GM10248 (cell line): ENCODE results near the gene APH1B.

Experiments used
- CTCF ChIA-PET: fragments of 300-600 bp; sonication (Branson Sonifier 250); formaldehyde crosslinking; extraction: SDS; loops from one replicate; lab custom pipeline; 2021; ENCODE audit warnings: antibody characterized with exemption; lab: Yijun Ruan, JAX
- POLR2A ChIA-PET: fragments of 350-650 bp; sonication (Branson Sonifier 250); formaldehyde crosslinking; extraction: SDS; loops from one replicate; lab custom pipeline; 2020; ENCODE audit warnings: antibody characterized with exemption; lab: Yijun Ruan, JAX
- DNase-seq: peaks from one replicate; pipeline ENCODE4 v3.0.0; 2012; ENCODE audit errors: extremely low spot score
- TF ChIP-seq, protein P1 (sequence below): IDR thresholded peaks from 2 replicates; pipeline ENCODE4 v1.5.1; 2012; ENCODE audit warnings: mild to moderate bottlenecking, low read depth; ENCODE audit errors: extremely low read depth, missing control alignments, control extremely low read depth

Gene APH1B

DNA sequence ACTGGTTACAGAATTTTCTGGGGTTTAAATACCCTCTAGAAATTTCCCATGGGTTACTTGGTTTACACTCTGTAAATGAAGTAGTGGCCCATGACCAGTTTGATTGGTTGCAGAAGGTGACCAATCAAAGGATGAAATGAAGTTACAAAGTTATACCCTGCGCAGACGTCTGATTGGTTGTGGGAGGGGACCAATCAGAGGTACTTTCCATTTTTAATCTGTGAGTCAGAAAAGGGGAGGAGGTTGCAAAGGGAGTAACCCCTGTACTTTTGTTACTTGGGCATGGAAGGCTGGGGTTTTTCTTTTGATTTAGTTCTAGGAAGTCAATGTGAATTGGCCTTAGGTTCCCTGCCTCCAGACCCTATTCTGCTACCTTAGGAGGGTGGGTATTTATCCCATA lies 18.7 kb upstream of the APH1B start:
- DNase-seq: no peak
- CTCF ChIA-PET: no interaction called here
- TF ChIP-seq, protein P1, sequence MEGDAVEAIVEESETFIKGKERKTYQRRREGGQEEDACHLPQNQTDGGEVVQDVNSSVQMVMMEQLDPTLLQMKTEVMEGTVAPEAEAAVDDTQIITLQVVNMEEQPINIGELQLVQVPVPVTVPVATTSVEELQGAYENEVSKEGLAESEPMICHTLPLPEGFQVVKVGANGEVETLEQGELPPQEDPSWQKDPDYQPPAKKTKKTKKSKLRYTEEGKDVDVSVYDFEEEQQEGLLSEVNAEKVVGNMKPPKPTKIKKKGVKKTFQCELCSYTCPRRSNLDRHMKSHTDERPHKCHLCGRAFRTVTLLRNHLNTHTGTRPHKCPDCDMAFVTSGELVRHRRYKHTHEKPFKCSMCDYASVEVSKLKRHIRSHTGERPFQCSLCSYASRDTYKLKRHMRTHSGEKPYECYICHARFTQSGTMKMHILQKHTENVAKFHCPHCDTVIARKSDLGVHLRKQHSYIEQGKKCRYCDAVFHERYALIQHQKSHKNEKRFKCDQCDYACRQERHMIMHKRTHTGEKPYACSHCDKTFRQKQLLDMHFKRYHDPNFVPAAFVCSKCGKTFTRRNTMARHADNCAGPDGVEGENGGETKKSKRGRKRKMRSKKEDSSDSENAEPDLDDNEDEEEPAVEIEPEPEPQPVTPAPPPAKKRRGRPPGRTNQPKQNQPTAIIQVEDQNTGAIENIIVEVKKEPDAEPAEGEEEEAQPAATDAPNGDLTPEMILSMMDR: no peak
- POLR2A ChIA-PET: no interaction called here

- TF ChIP-seq, protein P1: no peak
- ChIA-PET CTCF (interaction anchor here (1.5 kb wide), 1 partner anchor 14 kb away, joined by 5 read pairs; no protein-coding TSS in a partner anchor), POLR2A (no interaction called here)
- DNase-seq: no peak
Observed at GRCh38 chr15:63260791-63261190, 16.6 kb upstream of the APH1B start.

GRCh38 chr15:63261311-63261710 lies 16.1 kb upstream of the APH1B start:
- POLR2A ChIA-PET: interaction anchor here (1.4 kb wide), 1 partner anchor 65 kb away, joined by 4 read pairs; no protein-coding TSS in a partner anchor
- TF ChIP-seq, protein P1: no peak
- DNase-seq: no peak
- CTCF ChIA-PET: interaction anchor here (1.4 to 1.5 kb wide), 2 partner anchors 13 to 15 kb away, joined by 5 read pairs; no protein-coding TSS in a partner anchor

- POLR2A ChIA-PET: no interaction called here
- CTCF ChIA-PET: interaction anchor here (1.6 kb wide), 1 partner anchor 8 kb away, joined by 4 read pairs; no protein-coding TSS in a partner anchor
Observed at GRCh38 chr15:63263519-63263918, 13.9 kb upstream of the APH1B start.

DNA sequence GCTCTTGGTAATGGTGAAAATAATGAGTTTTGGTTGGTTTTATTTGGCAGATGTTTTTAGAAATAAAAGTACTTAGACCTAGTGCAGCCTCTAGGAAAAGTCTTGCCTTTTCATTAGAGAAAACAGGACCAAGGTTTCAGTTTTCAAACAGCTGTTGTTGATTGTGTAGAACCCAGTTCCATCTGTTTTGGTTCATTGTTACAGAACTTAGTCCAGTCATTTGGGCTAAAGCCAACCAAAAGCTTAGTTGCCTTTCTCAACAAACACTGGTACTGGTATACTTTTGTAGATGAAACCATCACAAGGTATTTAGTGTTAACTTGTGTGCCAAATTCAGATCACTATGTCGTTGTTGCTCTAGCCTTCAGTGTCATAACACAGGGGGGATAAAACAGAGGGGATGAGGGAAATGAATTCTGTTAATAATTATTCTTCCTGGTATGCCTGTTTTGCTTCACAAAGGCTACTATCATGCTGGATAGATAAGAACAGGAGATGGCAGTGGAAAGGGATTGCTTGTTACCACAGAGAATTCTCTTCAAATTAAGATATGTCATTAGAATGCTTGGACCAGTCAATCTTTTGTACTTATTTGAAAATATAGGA lies 12.6 kb upstream of the APH1B start:
- DNase-seq: no peak
- TF ChIP-seq, protein P1: no peak
- POLR2A ChIA-PET: no interaction called here
- CTCF ChIA-PET: interaction anchor here (1.6 to 1.8 kb wide), 2 partner anchors 10 to 27 kb away, joined by 4 read pairs; no protein-coding TSS in a partner anchor

More at GRCh38 chr15:63263519-63263918, 13.9 kb upstream of the APH1B start:
- no peak for DNase-seq
- TF ChIP-seq, protein P1: no peak

GRCh38 chr15:63274427-63274826 lies 3.0 kb upstream of the APH1B start:
- POLR2A ChIA-PET: no interaction called here
- DNase-seq: no peak
- CTCF ChIA-PET: interaction anchor here (1.0 kb wide), 1 partner anchor 78 kb away, joined by 3 read pairs; no protein-coding TSS in a partner anchor

More at GRCh38 chr15:63274427-63274826, 3.0 kb upstream of the APH1B start:
- TF ChIP-seq, protein P1: no peak
